ENCODE measurements around the gene CSF3R. TPM values are rescaled to one million over a fixed set of nuclear protein-coding genes. Genes with fewer than 3 reads are reported as not detected.

The CSF3R gene
- total and polyA plus RNA-seq, 9 of the 15 experiments (the other 6 are each of a cell fraction or from before 2014, with no cell fraction given): 0.21 to 0.86 (median 0.40) TPM; not detected in 1

DNA sequence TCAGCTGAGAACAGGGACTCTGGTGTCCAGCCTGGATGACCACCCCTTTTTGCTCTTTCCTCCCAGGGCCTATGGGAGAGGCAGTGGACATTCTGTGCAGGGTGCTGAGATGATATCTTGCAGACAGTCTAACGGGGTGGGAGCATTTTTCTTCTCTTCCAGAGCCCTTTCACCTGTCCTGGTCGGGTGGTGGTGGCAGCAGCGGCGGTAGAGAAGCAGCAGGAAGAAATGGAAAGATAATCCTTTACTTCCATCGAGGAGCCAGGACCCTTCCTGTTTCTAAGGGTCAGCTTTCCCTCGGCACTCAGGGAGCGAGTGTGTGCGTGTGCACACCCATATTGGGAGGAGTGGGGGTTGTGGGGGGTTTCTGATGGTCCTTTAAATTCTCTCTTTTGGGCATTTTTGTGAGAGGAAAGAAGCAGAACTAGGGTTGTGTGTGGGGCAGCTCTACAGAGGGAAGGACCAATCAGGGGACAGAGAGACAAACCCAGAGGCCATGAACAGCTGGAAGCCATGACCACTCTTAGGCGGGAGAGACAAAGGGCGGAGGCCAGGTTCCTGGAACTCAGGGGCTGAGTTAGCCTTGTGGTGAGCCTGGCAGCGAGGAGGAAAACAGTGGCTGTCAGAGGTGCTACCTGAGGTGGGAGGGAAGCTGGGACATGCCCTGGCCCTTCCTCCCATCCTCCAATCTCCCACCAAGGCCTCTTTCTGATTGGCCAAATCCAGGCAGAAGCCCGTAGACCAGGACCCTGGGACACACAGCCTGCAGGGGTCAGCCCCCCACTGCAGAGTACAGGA, 31.2 kb upstream of the CSF3R start (continued):
- no peak for TF ChIP-seq ERF (CRISPR knock-in tag; IDR thresholded peaks at IDR 0.05)
- TF ChIP-seq NCOA4 (IDR thresholded peaks at IDR 0.05; ENCODE audit: partially characterized antibody): no peak
- TF ChIP-seq, protein P1, sequence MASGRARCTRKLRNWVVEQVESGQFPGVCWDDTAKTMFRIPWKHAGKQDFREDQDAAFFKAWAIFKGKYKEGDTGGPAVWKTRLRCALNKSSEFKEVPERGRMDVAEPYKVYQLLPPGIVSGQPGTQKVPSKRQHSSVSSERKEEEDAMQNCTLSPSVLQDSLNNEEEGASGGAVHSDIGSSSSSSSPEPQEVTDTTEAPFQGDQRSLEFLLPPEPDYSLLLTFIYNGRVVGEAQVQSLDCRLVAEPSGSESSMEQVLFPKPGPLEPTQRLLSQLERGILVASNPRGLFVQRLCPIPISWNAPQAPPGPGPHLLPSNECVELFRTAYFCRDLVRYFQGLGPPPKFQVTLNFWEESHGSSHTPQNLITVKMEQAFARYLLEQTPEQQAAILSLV (tag; IDR thresholded peaks at IDR 0.05): no peak

DNA sequence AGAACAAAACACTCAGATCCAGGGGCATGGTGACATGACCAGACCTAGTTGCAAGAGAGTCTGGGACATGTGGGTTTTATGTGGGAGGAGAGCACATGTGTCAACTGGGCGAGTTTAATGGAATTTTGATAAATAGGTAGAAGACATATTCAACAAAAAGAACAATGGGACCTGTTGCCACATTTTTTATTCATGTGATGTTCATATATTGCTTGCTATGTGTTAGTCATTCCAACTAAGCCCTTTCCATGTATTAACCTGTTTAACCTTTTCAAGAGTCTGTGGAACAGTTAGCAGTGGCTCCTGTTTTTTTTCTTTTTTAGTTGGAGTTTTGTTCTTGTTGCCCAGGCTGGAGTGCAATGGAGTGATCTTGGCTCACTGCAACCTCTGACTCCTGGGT, 30.1 kb upstream of the CSF3R start:
- Histone ChIP-seq H3K27ac (ENCODE audit: extremely low read depth, low read depth, low read length) (no peak overlapping the region), H3K27me3 (ENCODE audit: control insufficient read depth in 2 of 2, insufficient read depth in 2 of 2, low read length in 2 of 2) (peaks cover 0 to 5% of the 10 kb centered on the region in 2 experiments; a peak in 2 of 5 replicates), H3K79me2 (ENCODE audit: control insufficient read depth, insufficient read depth, low read length) (no peaks in the 10 kb centered on the region), H3K9me1 (ENCODE audit: control insufficient read depth, insufficient read depth, low read length) (no peaks in the 10 kb centered on the region), H3K9ac (ENCODE audit: insufficient read depth in 1 of 2, low read depth in 2 of 2, low read length in 2 of 2) (no peak overlapping the region), H3K9me3 (replicated peaks; ENCODE audit: control insufficient read depth, insufficient read depth, low read depth, low read length) (no peaks in the 10 kb centered on the region), H2AFZ (ENCODE audit: low read depth, low read length) (no peak overlapping the region), H3K4me1 (replicated peaks in 1 of 2; ENCODE audit: control insufficient read depth in 2 of 2, insufficient read depth in 2 of 2, low read length in 2 of 2) (peaks cover 26 to 33% of the 10 kb centered on the region in 2 experiments; a peak in 4 of 5 replicates), H3K4me3 (no peak overlapping the region), H3K4me2 (ENCODE audit: insufficient read depth, low read length) (no peak overlapping the region), H4K20me1 (replicated peaks; ENCODE audit: control insufficient read depth, insufficient read depth, low read length) (no peaks in the 10 kb centered on the region), H3K36me3 (ENCODE audit: control insufficient read depth, insufficient read depth, low read length) (no peaks in the 10 kb centered on the region)
- in situ Hi-C loops (cut with MboI): no loop called here
- no TSS peak for BruUV-seq (replicated peaks)
- ATAC-seq (no peak), DNase-seq (ENCODE audit: extremely low read depth in 1 of 4, low spot score in 3 of 4) (no peak), FAIRE-seq (no peak)
- TF ChIP-seq PHB2 (IDR thresholded peaks at IDR 0.05; ENCODE audit: low read depth) (no peak), HIVEP1 (CRISPR knock-in tag; IDR thresholded peaks at IDR 0.05) (no peak), PRPF4 (IDR thresholded peaks at IDR 0.05; ENCODE audit: insufficient read depth, low read depth, low read length, poor library complexity, severe bottlenecking) (no peak), SAFB2 (IDR thresholded peaks at IDR 0.05; ENCODE audit: borderline replicate concordance, low read depth, low read length, severe bottlenecking) (no peak), ZNF324 (CRISPR knock-in tag; IDR thresholded peaks at IDR 0.05) (no peak)
- TF ChIP-seq, protein P2, sequence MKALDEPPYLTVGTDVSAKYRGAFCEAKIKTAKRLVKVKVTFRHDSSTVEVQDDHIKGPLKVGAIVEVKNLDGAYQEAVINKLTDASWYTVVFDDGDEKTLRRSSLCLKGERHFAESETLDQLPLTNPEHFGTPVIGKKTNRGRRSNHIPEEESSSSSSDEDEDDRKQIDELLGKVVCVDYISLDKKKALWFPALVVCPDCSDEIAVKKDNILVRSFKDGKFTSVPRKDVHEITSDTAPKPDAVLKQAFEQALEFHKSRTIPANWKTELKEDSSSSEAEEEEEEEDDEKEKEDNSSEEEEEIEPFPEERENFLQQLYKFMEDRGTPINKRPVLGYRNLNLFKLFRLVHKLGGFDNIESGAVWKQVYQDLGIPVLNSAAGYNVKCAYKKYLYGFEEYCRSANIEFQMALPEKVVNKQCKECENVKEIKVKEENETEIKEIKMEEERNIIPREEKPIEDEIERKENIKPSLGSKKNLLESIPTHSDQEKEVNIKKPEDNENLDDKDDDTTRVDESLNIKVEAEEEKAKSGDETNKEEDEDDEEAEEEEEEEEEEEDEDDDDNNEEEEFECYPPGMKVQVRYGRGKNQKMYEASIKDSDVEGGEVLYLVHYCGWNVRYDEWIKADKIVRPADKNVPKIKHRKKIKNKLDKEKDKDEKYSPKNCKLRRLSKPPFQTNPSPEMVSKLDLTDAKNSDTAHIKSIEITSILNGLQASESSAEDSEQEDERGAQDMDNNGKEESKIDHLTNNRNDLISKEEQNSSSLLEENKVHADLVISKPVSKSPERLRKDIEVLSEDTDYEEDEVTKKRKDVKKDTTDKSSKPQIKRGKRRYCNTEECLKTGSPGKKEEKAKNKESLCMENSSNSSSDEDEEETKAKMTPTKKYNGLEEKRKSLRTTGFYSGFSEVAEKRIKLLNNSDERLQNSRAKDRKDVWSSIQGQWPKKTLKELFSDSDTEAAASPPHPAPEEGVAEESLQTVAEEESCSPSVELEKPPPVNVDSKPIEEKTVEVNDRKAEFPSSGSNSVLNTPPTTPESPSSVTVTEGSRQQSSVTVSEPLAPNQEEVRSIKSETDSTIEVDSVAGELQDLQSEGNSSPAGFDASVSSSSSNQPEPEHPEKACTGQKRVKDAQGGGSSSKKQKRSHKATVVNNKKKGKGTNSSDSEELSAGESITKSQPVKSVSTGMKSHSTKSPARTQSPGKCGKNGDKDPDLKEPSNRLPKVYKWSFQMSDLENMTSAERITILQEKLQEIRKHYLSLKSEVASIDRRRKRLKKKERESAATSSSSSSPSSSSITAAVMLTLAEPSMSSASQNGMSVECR (CRISPR knock-in tag; IDR thresholded peaks at IDR 0.05): no peak
- ChIA-PET POLR2A (no interaction called here), CTCF (ENCODE audit: low intra/inter-chr PET ratio) (no interaction called here)
- intact Hi-C loops (cut with micrococcal nuclease): no loop called here
- WGBS (ENCODE audit: insufficient coverage, low coverage, missing lambda C conversion rate): 32% methylated on average over 1 of the region's 1 CpG

Measured in K562 (cell line).